ENCODE measurements around the gene ANK2.

GRCh38 chr4:113404167-113404571 is 354.7 kb downstream of the ANK2 start:
- TF ChIP-seq CTCF (IDR thresholded peaks at IDR 0.05) = no peak
- TF ChIP-seq POLR2A (IDR thresholded peaks at IDR 0.05) = no peak
